NCI-H1048 (cell line): ENCODE results near the gene MCTP1.
"Not testable (repeated sequence)": the region's sequence is repeated elsewhere in the genome, so short reads cannot be mapped to it uniquely, and the experiment has no call there.

Source experiments
- DNase-seq: peaks from one replicate; lab custom pipeline; 2025; lab: John Stamatoyannopoulos, UW

MCTP1 gene

GRCh38 chr5:95029569-95030366 lies 255.1 kb downstream of the MCTP1 start:
- no peak for DNase-seq

- no peak for DNase-seq
Measured at GRCh38 chr5:95027775-95028174, 257.1 kb downstream of the MCTP1 start.

GRCh38 chr5:95027151-95027721 lies 257.7 kb downstream of the MCTP1 start:
- DNase-seq = no peak

GRCh38 chr5:95026718-95027117 lies 258.2 kb downstream of the MCTP1 start:
- DNase-seq = no peak

- DNase-seq = no peak
Measured at GRCh38 chr5:95022967-95023695, 261.8 kb downstream of the MCTP1 start.

- DNase-seq = no peak
Measured at GRCh38 chr5:95020345-95020744, 264.5 kb downstream of the MCTP1 start.

- no peak for DNase-seq
Measured at GRCh38 chr5:95018946-95019345, 265.9 kb downstream of the MCTP1 start.

- DNase-seq = no peak
Measured at GRCh38 chr5:95018511-95018910, 266.4 kb downstream of the MCTP1 start.

GRCh38 chr5:95009812-95010211 lies 275.1 kb downstream of the MCTP1 start:
- DNase-seq = no peak

- no peak for DNase-seq
Measured at GRCh38 chr5:95007921-95008597, 276.8 kb downstream of the MCTP1 start.

GRCh38 chr5:95005811-95006210 lies 279.1 kb downstream of the MCTP1 start:
- DNase-seq = no peak

GRCh38 chr5:94998670-94999069 lies 286.2 kb downstream of the MCTP1 start:
- no peak for DNase-seq

- not testable (repeated sequence) for DNase-seq
Measured at GRCh38 chr5:94994537-94994936, 290.4 kb downstream of the MCTP1 start.

- DNase-seq = no peak
Measured at GRCh38 chr5:94993491-94993890, 291.4 kb downstream of the MCTP1 start.

- DNase-seq = no peak
Measured at GRCh38 chr5:94992325-94992724, 292.6 kb downstream of the MCTP1 start.

GRCh38 chr5:94983861-94984535 lies 300.9 kb downstream of the MCTP1 start:
- DNase-seq = no peak

GRCh38 chr5:94977437-94977836 lies 307.5 kb downstream of the MCTP1 start:
- no peak for DNase-seq

- no peak for DNase-seq
Measured at GRCh38 chr5:94976853-94977252, 308.0 kb downstream of the MCTP1 start.

- no peak for DNase-seq
Measured at GRCh38 chr5:94972268-94972667, 312.6 kb downstream of the MCTP1 start.

- DNase-seq = no peak
Measured at GRCh38 chr5:94969174-94969573, 315.7 kb downstream of the MCTP1 start.

GRCh38 chr5:94968507-94969095 lies 316.3 kb downstream of the MCTP1 start:
- peak; percentile 10 for DNase-seq

GRCh38 chr5:94967525-94967924 lies 317.4 kb downstream of the MCTP1 start:
- DNase-seq = no peak
